ENCODE measurements around the gene FZD7. TPM values are rescaled to one million over a fixed set of nuclear protein-coding genes. Genes with fewer than 3 reads are reported as not detected.

FZD7 gene
- 5.5 to 6.9 TPM (median 6.5 TPM) in 5 replicates for total RNA-seq (2022; extraction: Qiagen RNA extraction)

DNA sequence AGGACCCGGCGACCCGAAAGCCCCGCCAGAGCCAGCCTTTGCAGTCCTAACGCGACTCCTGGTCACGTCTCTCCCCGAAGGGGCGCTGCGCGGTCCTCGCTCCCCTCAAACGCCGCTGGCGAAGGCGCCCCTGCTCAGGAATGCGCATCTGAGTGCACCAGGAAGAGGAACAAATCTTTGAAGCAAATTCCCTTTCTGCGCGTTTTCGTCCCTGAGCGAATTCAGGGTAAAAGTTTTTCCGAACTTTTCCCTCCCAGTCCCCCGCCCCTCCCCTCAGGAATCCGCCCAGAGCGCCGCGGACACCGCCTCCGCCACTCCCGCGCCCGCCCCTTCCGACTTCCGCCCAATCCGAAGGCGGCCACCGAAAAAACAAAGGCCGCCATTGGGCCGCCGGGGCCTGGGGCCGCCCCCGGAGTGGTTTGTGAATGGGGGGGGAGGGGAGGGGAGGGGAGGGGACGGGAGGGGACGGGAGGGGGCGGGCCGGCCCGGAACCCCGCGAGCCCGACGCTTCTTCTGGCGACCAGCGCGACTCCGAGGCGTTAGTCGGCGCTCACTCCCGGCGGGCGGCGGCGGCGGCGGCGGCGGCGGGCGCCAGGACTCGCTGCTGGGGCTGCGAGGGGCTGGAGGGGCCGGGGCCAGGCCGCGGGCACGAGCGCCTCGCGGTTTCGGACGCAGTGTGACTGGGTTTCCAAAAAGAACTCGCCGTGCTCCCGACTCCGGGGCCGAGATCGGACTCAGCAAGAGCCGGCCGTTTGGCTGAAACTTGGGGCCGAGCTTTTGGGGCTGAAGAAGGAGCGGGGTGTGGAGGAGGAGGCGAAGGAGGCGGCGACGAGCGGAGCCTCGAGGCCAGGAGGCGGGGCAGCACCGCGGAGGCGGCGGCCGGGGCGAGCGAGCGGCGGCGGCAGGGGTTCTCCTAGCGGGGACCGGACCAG, at the start of gene FZD7:
Gene FZD7, plus strand, starts transcription at position 539 of the 932 bp plus-strand sequence. CDS start 793 bp downstream, outside the sequence.

DNA sequence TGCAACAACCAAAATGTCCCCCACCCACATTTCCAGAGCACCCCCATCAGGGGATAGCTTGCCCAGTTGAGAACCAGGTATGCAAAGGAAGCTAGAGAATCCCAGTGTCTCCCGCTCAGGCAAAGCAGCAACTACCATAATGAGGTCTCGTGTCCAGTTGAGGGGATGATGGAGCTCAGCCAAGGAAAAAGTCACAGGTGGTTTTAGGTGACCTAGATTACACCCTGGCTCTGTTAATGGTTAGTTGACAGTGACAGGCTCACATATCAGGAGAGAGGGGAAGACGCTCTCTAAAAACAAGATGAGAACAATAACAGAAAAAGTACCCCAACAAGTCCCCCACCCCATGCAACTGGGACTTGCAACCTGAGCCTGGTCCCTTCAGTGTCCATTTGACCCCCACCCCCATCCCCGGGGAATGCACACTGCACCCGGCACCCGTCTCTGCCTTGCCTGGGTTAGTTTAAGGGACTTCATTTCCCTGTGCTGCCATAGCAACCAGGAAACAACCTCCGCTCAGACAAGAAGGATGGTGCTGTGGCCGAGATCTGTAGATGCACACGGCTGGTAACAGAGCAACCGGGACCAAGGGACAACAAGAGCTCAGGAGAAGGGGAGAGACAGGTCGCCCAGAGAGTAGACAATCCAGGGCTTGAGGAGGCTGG, 39.2 kb downstream of the FZD7 start, which contains the start of gene KIAA2012:
Gene KIAA2012, plus strand, starts transcription at position 519 of the 665 bp plus-strand sequence. CDS start 373 bp downstream, outside the sequence.

Other genes starting within 250 kb of the FZD7 start
- gene CDK15, start 227.3 kb upstream of the FZD7 start, total RNA-seq (2022; extraction: Qiagen RNA extraction), result not detected in 5 replicates
- not detected in 5 replicates for gene KIAA2012, start 39.4 kb downstream of the FZD7 start, total RNA-seq (2022; extraction: Qiagen RNA extraction)
- gene SUMO1, start 204.7 kb downstream of the FZD7 start, total RNA-seq (2022; extraction: Qiagen RNA extraction), result 136 to 196 TPM (median 151 TPM) in 5 replicates
- gene NOP58, start 231.9 kb downstream of the FZD7 start, total RNA-seq (2022; extraction: Qiagen RNA extraction), result 114 to 139 TPM (median 123 TPM) in 5 replicates